Mesenchymal stem cell (in vitro differentiated cells and primary cell): ENCODE measurements around the gene USP43.

Source experiments
- DNase-seq: peaks from one replicate; pipeline ENCODE4 v3.0.0-alpha.2; 2013
- H2AFZ ChIP-seq: one replicate; pipeline ENCODE4 v1.6.1; 2013; ENCODE audit warnings: low read depth, mild to moderate bottlenecking, control low read depth, inconsistent platforms, low read length, moderate library complexity
- H2AK5ac ChIP-seq: 2 replicates; pipeline ENCODE4 v1.6.1; 2013; ENCODE audit warnings: low read length, moderate library complexity, mild to moderate bottlenecking, inconsistent platforms; ENCODE audit not compliant: severe bottlenecking
- H2BK120ac ChIP-seq: one replicate; pipeline ENCODE4 v1.6.1; 2013; ENCODE audit warnings: low read depth, mild to moderate bottlenecking, inconsistent platforms, low read length, moderate library complexity
- H2BK12ac ChIP-seq, 2 experiments: one replicate each; pipeline ENCODE4 v1.6.1; 2013; ENCODE audit warnings: inconsistent platforms in 2 of 2, low read length in 2 of 2, mild to moderate bottlenecking in 2 of 2, moderate library complexity in 2 of 2, control low read depth in 1 of 2
- H2BK15ac ChIP-seq: one replicate; pipeline ENCODE4 v1.6.1; 2013; ENCODE audit warnings: mild to moderate bottlenecking, low read depth, inconsistent platforms; ENCODE audit not compliant: poor library complexity, severe bottlenecking
- H2BK5ac ChIP-seq: 2 replicates; pipeline ENCODE4 v1.6.1; 2013; ENCODE audit warnings: low read depth, mild to moderate bottlenecking, low read length, control low read depth, inconsistent platforms; ENCODE audit not compliant: poor library complexity, severe bottlenecking
- H3K14ac ChIP-seq, 2 experiments: one replicate each; pipeline ENCODE4 v1.6.1; 2013; ENCODE audit warnings: inconsistent platforms in 2 of 2, low read length in 2 of 2, control low read depth in 1 of 2, mild to moderate bottlenecking in 1 of 2, moderate library complexity in 1 of 2
- H3K18ac ChIP-seq, 2 experiments: one replicate each; pipeline ENCODE4 v1.6.1; 2013; ENCODE audit warnings: inconsistent platforms in 2 of 2, low read length in 2 of 2, control low read depth in 1 of 2, low read depth in 1 of 2, mild to moderate bottlenecking in 1 of 2
- H3K23ac ChIP-seq, 2 experiments: one replicate each; pipeline ENCODE4 v1.6.1; 2013; ENCODE audit warnings: inconsistent platforms in 2 of 2, low read length in 2 of 2, mild to moderate bottlenecking in 2 of 2, moderate library complexity in 2 of 2, control low read depth in 1 of 2
- H3K27ac ChIP-seq: 2 replicates; pipeline ENCODE4 v1.5.1; 2013; ENCODE audit warnings: mild to moderate bottlenecking, moderate library complexity, low read length, control low read depth, inconsistent platforms; ENCODE audit not compliant: poor library complexity, severe bottlenecking
- H3K27me3 ChIP-seq, 2 experiments: 2 replicates each; pipeline versions ENCODE4 v1.6.1 to v1.7.0; 2013; ENCODE audit warnings: low read length in 2 of 2, mild to moderate bottlenecking in 2 of 2, moderate library complexity in 2 of 2, control low read depth in 1 of 2, inconsistent platforms in 1 of 2; ENCODE audit not compliant: control insufficient read depth in 1 of 2, insufficient read depth in 1 of 2
- H3K36me3 ChIP-seq, 2 experiments: 2 replicates each; pipeline versions ENCODE4 v1.6.1 to v1.7.0; 2013; ENCODE audit warnings: low read length in 2 of 2, control low read depth in 1 of 2, inconsistent platforms in 1 of 2, low read depth in 1 of 2, mild to moderate bottlenecking in 1 of 2; ENCODE audit not compliant: insufficient read depth in 2 of 2, control insufficient read depth in 1 of 2
- H3K4ac ChIP-seq, 2 experiments: one replicate each; pipeline ENCODE4 v1.6.1; 2013; ENCODE audit warnings: inconsistent platforms in 2 of 2, low read length in 2 of 2, mild to moderate bottlenecking in 2 of 2, moderate library complexity in 2 of 2, control low read depth in 1 of 2, low read depth in 1 of 2
- H3K4me1 ChIP-seq: 2 replicates; pipeline ENCODE4 v1.6.1; 2013; ENCODE audit warnings: low read depth, low read length, control low read depth; ENCODE audit not compliant: control insufficient read depth, insufficient read depth
- H3K4me2 ChIP-seq: 2 replicates; pipeline ENCODE4 v1.6.1; 2013; ENCODE audit warnings: low read length, mild to moderate bottlenecking, inconsistent platforms; ENCODE audit not compliant: poor library complexity, severe bottlenecking
- H3K4me3 ChIP-seq, 2 experiments: 2 replicates each; pipeline versions ENCODE4 v1.5.1 to v1.7.0; 2013; ENCODE audit warnings: low read length in 2 of 2, mild to moderate bottlenecking in 2 of 2, control low read depth in 1 of 2, low read depth in 1 of 2; ENCODE audit not compliant: insufficient read depth in 1 of 2
- H3K79me1 ChIP-seq: replicated peaks from 2 replicates; pipeline ENCODE4 v1.6.1; 2013; ENCODE audit warnings: mild to moderate bottlenecking, control low read depth, low read length, inconsistent platforms; ENCODE audit not compliant: poor library complexity, severe bottlenecking
- H3K9ac ChIP-seq: 2 replicates; pipeline ENCODE4 v1.7.0; 2013; ENCODE audit warnings: mild to moderate bottlenecking, low read length, moderate library complexity
- H3K9me3 ChIP-seq: 2 replicates; pipeline ENCODE4 v1.7.0; 2013; ENCODE audit warnings: mild to moderate bottlenecking, low read length; ENCODE audit not compliant: control insufficient read depth
- H4K8ac ChIP-seq: one replicate; pipeline ENCODE4 v1.6.1; 2013; ENCODE audit warnings: inconsistent platforms, mild to moderate bottlenecking, low read length, moderate library complexity
- H4K91ac ChIP-seq: one replicate; pipeline ENCODE4 v1.6.1; 2013; ENCODE audit warnings: mild to moderate bottlenecking, low read length, inconsistent platforms
- WGBS: methylation state at CpG from one replicate; pipeline ENCODE4 v1.1.7; 2013; ENCODE audit warnings: mixed read lengths; 5-methylcytosine and 5-hydroxymethylcytosine counted together

The USP43 gene

DNA sequence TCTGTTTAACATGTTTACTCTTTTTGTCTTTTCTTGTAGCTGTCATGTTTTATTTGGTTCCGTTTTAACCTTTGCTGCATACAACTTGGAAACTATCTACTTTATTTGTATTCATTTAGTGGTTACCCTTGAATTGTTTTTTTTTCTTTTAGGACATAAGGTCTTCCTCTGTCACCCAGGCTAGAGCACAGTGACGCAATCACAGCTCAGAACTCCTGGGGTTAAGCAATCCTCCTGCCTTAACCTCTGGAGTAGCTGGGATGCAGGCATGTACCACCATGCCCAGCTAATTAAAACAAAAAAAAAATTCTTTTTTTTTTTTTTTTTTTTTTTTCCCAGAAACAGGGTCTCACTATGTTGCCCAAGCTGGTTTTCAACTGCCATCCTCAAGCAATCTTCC, 29.8 kb upstream of the USP43 start:
- Histone ChIP-seq H3K79me1 (no peaks in the 10 kb centered on the region), H3K9me3 (peaks cover 2% of the 10 kb centered on the region), H3K23ac (no peak overlapping the region), H2BK12ac (no peak overlapping the region), H3K14ac (no peak overlapping the region), H3K4me1 (no peaks in the 10 kb centered on the region), H3K27me3 (no peaks in the 10 kb centered on the region), H3K18ac (no peak overlapping the region), H2BK5ac (no peak overlapping the region), H4K91ac (no peak overlapping the region), H3K9ac (no peak overlapping the region), H2AFZ (no peak overlapping the region), H2BK15ac (no peak overlapping the region), H2AK5ac (no peak overlapping the region), H3K36me3 (no peaks in the 10 kb centered on the region), H3K4ac (no peak overlapping the region), H3K4me3 (no peak overlapping the region), H3K27ac (no peak overlapping the region), H3K4me2 (no peak overlapping the region), H4K8ac (no peak overlapping the region), H2BK120ac (no peak overlapping the region)
- WGBS, result 83% methylated on average over 1 of the region's 2 CpGs
- peak; percentile 22 for DNase-seq

DNA sequence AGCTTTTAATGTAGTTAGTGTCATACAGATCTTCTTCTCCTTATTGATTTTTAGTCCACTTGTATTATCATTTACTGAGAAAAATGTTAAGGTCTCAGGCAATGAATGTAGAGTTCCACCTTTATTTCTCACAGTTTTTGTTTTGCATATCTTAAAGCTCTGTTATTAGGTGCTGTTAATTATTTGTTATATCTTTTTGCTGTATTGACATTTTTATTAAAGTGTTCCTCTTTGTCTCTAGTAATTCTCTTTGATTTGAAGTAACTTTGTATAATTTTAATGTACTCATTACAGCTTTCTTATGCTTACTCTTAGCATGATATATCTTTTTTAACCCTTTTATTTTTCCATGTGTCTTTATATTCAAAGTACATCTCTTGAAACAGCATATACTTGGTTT, 22.4 kb upstream of the USP43 start:
- Histone ChIP-seq H3K4ac (no peak overlapping the region), H3K79me1 (no peaks in the 10 kb centered on the region), H3K4me2 (no peak overlapping the region), H3K14ac (no peak overlapping the region), H3K4me1 (no peaks in the 10 kb centered on the region), H3K9me3 (peaks cover 10% of the 10 kb centered on the region), H3K27me3 (no peaks in the 10 kb centered on the region), H2AFZ (no peak overlapping the region), H2BK12ac (no peak overlapping the region), H3K9ac (no peak overlapping the region), H2BK120ac (no peak overlapping the region), H2BK15ac (no peak overlapping the region), H3K27ac (no peak overlapping the region), H4K91ac (no peak overlapping the region), H3K36me3 (no peaks in the 10 kb centered on the region), H2AK5ac (no peak overlapping the region), H3K18ac (no peak overlapping the region), H3K23ac (no peak overlapping the region), H4K8ac (no peak overlapping the region), H3K4me3 (no peak overlapping the region), H2BK5ac (no peak overlapping the region)
- no peak for DNase-seq

DNA sequence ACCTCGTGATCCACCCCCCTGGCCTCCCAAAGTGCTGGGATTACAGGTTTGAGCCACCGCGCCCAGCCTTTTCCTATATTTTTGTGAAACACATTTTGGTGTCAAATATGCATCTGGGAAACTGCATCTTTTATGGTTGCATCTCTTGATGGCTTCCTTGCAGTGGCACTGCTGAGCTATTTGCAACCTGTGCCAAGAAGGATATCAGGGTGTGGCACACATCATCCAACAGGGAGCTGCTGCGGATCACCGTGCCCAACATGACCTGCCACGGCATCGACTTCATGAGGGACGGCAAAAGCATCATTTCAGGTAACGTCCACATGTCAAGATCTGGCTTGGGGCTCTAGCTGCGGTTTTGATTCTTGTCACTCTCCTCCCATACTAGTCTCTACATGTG, 16.8 kb upstream of the USP43 start:
- no peak overlapping the region for H2AFZ ChIP-seq
- H3K9ac ChIP-seq, result no peak overlapping the region
- WGBS, result 87% methylated on average over 10 of the region's 10 CpGs
- no peaks in the 10 kb centered on the region for H3K4me1 ChIP-seq
- H4K91ac ChIP-seq, result no peak overlapping the region
- DNase-seq, result no peak
- no peak overlapping the region for H3K4ac ChIP-seq
- no peaks in the 10 kb centered on the region for H3K27me3 ChIP-seq
- no peak overlapping the region for H3K27ac ChIP-seq
- H3K14ac ChIP-seq, result no peak overlapping the region
- no peaks in the 10 kb centered on the region for H3K9me3 ChIP-seq
- no peak overlapping the region for H3K4me2 ChIP-seq
- H2BK120ac ChIP-seq, result no peak overlapping the region
- H3K23ac ChIP-seq, result no peak overlapping the region
- no peak overlapping the region for H2BK15ac ChIP-seq
- no peak overlapping the region for H2AK5ac ChIP-seq
- no peaks in the 10 kb centered on the region for H3K79me1 ChIP-seq
- no peak overlapping the region for H2BK12ac ChIP-seq
- H3K18ac ChIP-seq, result no peak overlapping the region
- H3K36me3 ChIP-seq, result no peaks in the 10 kb centered on the region
- no peak overlapping the region for H4K8ac ChIP-seq
- no peak overlapping the region for H3K4me3 ChIP-seq
- no peak overlapping the region for H2BK5ac ChIP-seq

DNA sequence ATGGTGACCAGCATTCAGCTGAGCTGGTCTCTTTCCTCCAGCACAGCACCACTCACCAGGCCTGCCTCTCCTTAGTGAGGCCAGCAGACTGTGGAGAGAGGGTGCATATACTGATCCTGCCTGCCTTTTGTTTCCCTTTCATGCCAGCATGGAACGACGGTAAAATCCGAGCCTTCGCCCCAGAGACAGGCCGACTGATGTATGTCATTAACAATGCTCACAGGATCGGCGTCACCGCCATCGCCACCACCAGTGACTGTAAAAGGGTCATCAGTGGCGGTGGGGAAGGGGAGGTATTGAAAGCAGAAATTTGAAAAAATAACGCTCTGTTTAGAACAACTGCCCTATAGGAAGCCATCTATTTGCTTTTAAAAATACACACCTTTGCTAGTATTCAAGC, 12.6 kb upstream of the USP43 start:
- Histone ChIP-seq H3K4me3 (no peak overlapping the region), H2AFZ (no peak overlapping the region), H2BK5ac (no peak overlapping the region), H3K27me3 (no peaks in the 10 kb centered on the region), H3K23ac (no peak overlapping the region), H2BK12ac (no peak overlapping the region), H3K79me1 (no peaks in the 10 kb centered on the region), H3K4me2 (no peak overlapping the region), H2AK5ac (no peak overlapping the region), H3K9ac (no peak overlapping the region), H3K4ac (no peak overlapping the region), H3K4me1 (no peaks in the 10 kb centered on the region), H3K27ac (no peak overlapping the region), H3K18ac (no peak overlapping the region), H3K9me3 (peaks cover 9% of the 10 kb centered on the region), H3K36me3 (no peaks in the 10 kb centered on the region), H2BK15ac (no peak overlapping the region), H3K14ac (no peak overlapping the region), H4K91ac (no peak overlapping the region), H2BK120ac (no peak overlapping the region), H4K8ac (no peak overlapping the region)
- 94% methylated on average over 5 of the region's 11 CpGs for WGBS
- no peak for DNase-seq
